Esophagus squamous epithelium (tissue), 5 donors: Measurements from ENCODE around the gene KIF6. TPM values are rescaled to one million over a fixed set of nuclear protein-coding genes. Genes with fewer than 3 reads are reported as not detected.

ENCODE experiments used
- DNase-seq: peaks from one replicate; lab custom pipeline; 2025; lab: John Stamatoyannopoulos, UW
- H3K27ac ChIP-seq, 4 donors: fragments of 200-600 bp; sonication (generic); one replicate each; pipeline ENCODE4 v1.5.1; 2016 to 2019; ENCODE audit warnings: mild to moderate bottlenecking in 1 of 4
- H3K27me3 ChIP-seq, 4 donors: fragments of 200-600 bp; sonication (generic); 1 replicate in 3 of 4; 2 replicates in 1 of 4; pipeline versions ENCODE4 v1.5.1 to v1.6.0; 2017 to 2021; ENCODE audit warnings: antibody characterized with exemption in 1 of 4
- H3K36me3 ChIP-seq, 3 donors: fragments of 200-600 bp; sonication (generic); one replicate each; pipeline ENCODE4 v1.5.1; 2016 to 2019
- H3K4me1 ChIP-seq, 3 donors: fragments of 200-600 bp; sonication (generic); one replicate each; pipeline ENCODE4 v1.5.1; 2017 to 2019
- H3K4me3 ChIP-seq, 4 donors: fragments of 200-600 bp; sonication (generic); 1 replicate in 3 of 4; 2 replicates in 1 of 4; pipeline ENCODE4 v1.5.1; 2016 to 2019; ENCODE audit warnings: mild to moderate bottlenecking in 2 of 4, moderate library complexity in 1 of 4
- H3K9me3 ChIP-seq, 3 donors: fragments of 200-600 bp; sonication (generic); one replicate each; pipeline ENCODE4 v1.5.1; 2016 to 2019
- CTCF ChIP-seq, 6 experiments: fragments of 450-650 bp in 4 of 6; fragments of 200-600 bp in 2 of 6; sonication (generic) in 2 of 6; IDR thresholded peaks; one replicate each; pipeline ENCODE4 v1.5.1; 2016 to 2019; ENCODE audit warnings: antibody characterized with exemption in 6 of 6, mild to moderate bottlenecking in 4 of 6, moderate library complexity in 4 of 6
- POLR2A ChIP-seq, 4 donors: fragments of 450-650 bp; IDR thresholded peaks; one replicate each; pipeline ENCODE4 v1.6.1; 2017; ENCODE audit warnings: antibody characterized with exemption in 4 of 4, mild to moderate bottlenecking in 4 of 4, moderate library complexity in 3 of 4
- WGBS, 2 donors: methylation state at CpG; one replicate each; pipeline ENCODE4 v1.1.5; 2018; 5-methylcytosine and 5-hydroxymethylcytosine counted together
- intact Hi-C: fragments of 100-400 bp; cut with DNase I; formaldehyde crosslinking; loops from one replicate; pipeline ENCODE4 v1.15.0; 2022
- total RNA-seq, 4 donors: library from RNA; depleted of rRNA; stranded (reverse); fragments of >200 nt; gene quantifications; one replicate each; pipeline ENCODE4 v1.1.0, GENCODE V29; 2016
- donor health status: DM: yes; HTN: yes; CAD: no.

Gene KIF6
- total RNA-seq, 4 donors from 2014 or later, result 0.19 TPM; not detected in 3

- intact Hi-C loops, result no loop called here
- H3K27ac ChIP-seq, result peak overlapping the region in 1 of 4 donors; percentile 53
- 12 to 14% methylated on average over 3 of the region's 3 CpGs for WGBS, 2 donors
- DNase-seq, result no peak
- no peaks in the 10 kb centered on the region for H3K9me3 ChIP-seq
- H3K4me1 ChIP-seq, result peaks cover 0 to 5% (median 0%) of the 10 kb centered on the region in 3 donors
- no peaks in the 10 kb centered on the region for H3K36me3 ChIP-seq
- H3K27me3 ChIP-seq, result no peaks in the 10 kb centered on the region
- H3K4me3 ChIP-seq, result no peak overlapping the region
- TF ChIP-seq POLR2A (IDR thresholded peaks at IDR 0.05) (no peak), CTCF (IDR thresholded peaks at IDR 0.05) (no peak)
Observed at GRCh38 chr6:39610221-39610620, 115.0 kb downstream of the KIF6 start.

GRCh38 chr6:39608652-39609345 is 116.4 kb downstream of the KIF6 start:
- intact Hi-C loops, result no loop called here
- TF ChIP-seq POLR2A (IDR thresholded peaks at IDR 0.05), result no peak
- no peak for TF ChIP-seq CTCF (IDR thresholded peaks at IDR 0.05)
- Histone ChIP-seq H3K9me3 (no peaks in the 10 kb centered on the region), H3K4me3 (no peak overlapping the region), H3K4me1 (peaks cover 0 to 5% (median 0%) of the 10 kb centered on the region in 3 donors), H3K36me3 (no peaks in the 10 kb centered on the region), H3K27me3 (no peaks in the 10 kb centered on the region), H3K27ac (peak overlapping the region in 1 of 4 donors; percentile 53)
- WGBS, 2 donors, result 85 to 86% methylated on average over 7 of the region's 7 CpGs
- no peak for DNase-seq

GRCh38 chr6:39602601-39603519 is 122.3 kb downstream of the KIF6 start:
- peak overlapping the region in 2 of 4 donors; percentile 47 to 59 for H3K27ac ChIP-seq
- no peaks in the 10 kb centered on the region for H3K27me3 ChIP-seq
- 63 to 70% methylated on average over 4 of the region's 4 CpGs for WGBS, 2 donors
- intact Hi-C loops, result no loop called here
- no peaks in the 10 kb centered on the region for H3K4me1 ChIP-seq
- H3K4me3 ChIP-seq, result no peak overlapping the region
- DNase-seq, result no peak
- TF ChIP-seq POLR2A (IDR thresholded peaks at IDR 0.05) (no peak), CTCF (IDR thresholded peaks at IDR 0.05) (no peak)
- H3K9me3 ChIP-seq, result no peaks in the 10 kb centered on the region
- no peaks in the 10 kb centered on the region for H3K36me3 ChIP-seq

- Histone ChIP-seq H3K27me3 (no peaks in the 10 kb centered on the region), H3K4me1 (no peaks in the 10 kb centered on the region), H3K4me3 (no peak overlapping the region), H3K9me3 (no peaks in the 10 kb centered on the region), H3K27ac (peak overlapping the region in 1 of 4 donors; percentile 19), H3K36me3 (no peaks in the 10 kb centered on the region)
- no peak for DNase-seq
- TF ChIP-seq POLR2A (IDR thresholded peaks at IDR 0.05), result no peak
- TF ChIP-seq CTCF (IDR thresholded peaks at IDR 0.05), result no peak
- 10 to 28% methylated on average over 2 of the region's 2 CpGs for WGBS, 2 donors
- intact Hi-C loops, result no loop called here
Observed at GRCh38 chr6:39599973-39600372, 125.2 kb downstream of the KIF6 start.

- TF ChIP-seq POLR2A (IDR thresholded peaks at IDR 0.05), result no peak
- TF ChIP-seq CTCF (IDR thresholded peaks at IDR 0.05), result no peak
- H3K27me3 ChIP-seq, result no peaks in the 10 kb centered on the region
- no peak for DNase-seq
- H3K4me3 ChIP-seq, result no peak overlapping the region
- no peaks in the 10 kb centered on the region for H3K9me3 ChIP-seq
- H3K4me1 ChIP-seq, result no peaks in the 10 kb centered on the region
- 71 to 77% methylated on average over 2 of the region's 2 CpGs for WGBS, 2 donors
- intact Hi-C loops, result no loop called here
- H3K36me3 ChIP-seq, result no peaks in the 10 kb centered on the region
- no peak overlapping the region for H3K27ac ChIP-seq
Observed at GRCh38 chr6:39599341-39599740, 125.9 kb downstream of the KIF6 start.
